Heart right ventricle (tissue), 16 donors: Measurements from ENCODE around the gene FARP1. TPM values are rescaled to one million over a fixed set of nuclear protein-coding genes. Genes with fewer than 3 reads are reported as not detected.

ENCODE experiments used
- ATAC-seq, 8 donors: fragments of 200-7000 bp; cut with Tn5 transposase; one replicate each; pipeline ENCODE4 v1.9.1; 2020; ENCODE audit warnings: mild to moderate bottlenecking in 8 of 8, moderate library complexity in 8 of 8, moderate number of reproducible peaks in 1 of 8
- DNase-seq, 2 donors: peaks; one replicate each; pipeline ENCODE4 v3.0.0-alpha.2; 2020
- H3K27ac ChIP-seq, 10 donors: fragments of 200-600 bp; sonication (generic) in 2 of 10; one replicate each; pipeline versions ENCODE4 v1.5.0 to v1.8.0; 2020 to 2022; ENCODE audit warnings: mild to moderate bottlenecking in 3 of 10
- H3K27me3 ChIP-seq, 7 donors: fragments of 200-600 bp; one replicate each; pipeline ENCODE4 v1.8.0; 2021 to 2022; ENCODE audit warnings: mild to moderate bottlenecking in 2 of 7
- H3K36me3 ChIP-seq, 9 donors: fragments of 200-600 bp; sonication (generic) in 1 of 9; one replicate each; pipeline versions ENCODE4 v1.5.0 to v1.8.0; 2020 to 2022; ENCODE audit warnings: mild to moderate bottlenecking in 2 of 9
- H3K4me1 ChIP-seq, 9 donors: fragments of 200-600 bp; sonication (generic) in 1 of 9; one replicate each; pipeline versions ENCODE4 v1.5.0 to v1.8.0; 2020 to 2022; ENCODE audit warnings: mild to moderate bottlenecking in 4 of 9
- H3K4me3 ChIP-seq, 10 donors: fragments of 200-600 bp; sonication (generic) in 2 of 10; one replicate each; pipeline versions ENCODE4 v1.5.0 to v1.8.0; 2020 to 2022; ENCODE audit warnings: mild to moderate bottlenecking in 7 of 10, moderate library complexity in 2 of 10
- H3K9me3 ChIP-seq, 11 donors: fragments of 200-600 bp in 10 of 11; sonication (generic) in 2 of 11; one replicate each; pipeline versions ENCODE4 v1.5.0 to v1.8.0; 2013 to 2022; ENCODE audit warnings: mild to moderate bottlenecking in 2 of 11, control low read depth in 1 of 11, moderate library complexity in 1 of 11
- WGBS, 2 donors: extraction: QIAGEN DNeasy Blood & Tissue Kit; methylation state at CpG; one replicate each; pipeline ENCODE4 v1.1.7; 2013; ENCODE audit warnings: inconsistent platforms in 1 of 2; 5-methylcytosine and 5-hydroxymethylcytosine counted together
- intact Hi-C, 10 donors: fragments of 100-400 bp; cut with DNase I; formaldehyde crosslinking; loops; one replicate each; pipeline versions ENCODE4 v1.11.1 to v1.14.2; 2022
- polyA plus RNA-seq, 2 donors: library from polyadenylated mRNA; stranded (reverse); fragments of 200-250 nt; gene quantifications; one replicate each; pipeline ENCODE4 v1.2.3, GENCODE V29; 2013
- total RNA-seq, 10 donors: library from RNA; stranded (reverse); fragmentation: NEBNext Ultra II Directional in 3 of 10; extraction: Animal tissue kit (Norgen Biotek cat#: 25700) in 3 of 10; gene quantifications; one replicate each; pipeline versions ENCODE4 v1.2.1 to v1.2.4, GENCODE V29; 2021 to 2023
- TF ChIP-seq, protein P1 (sequence below), 9 donors: fragments of 200-600 bp; sonication (generic) in 2 of 9; IDR thresholded peaks; one replicate each; pipeline versions ENCODE4 v1.5.0 to v1.8.0; 2021 to 2022; ENCODE audit warnings: antibody characterized with exemption in 9 of 9, mild to moderate bottlenecking in 5 of 9, moderate library complexity in 1 of 9
- donor health status: Arrhythmogenic right ventricular cardiomyopathy.
- donor health status: ischemic (EF 13 %, LVEDD 7.1; RV severe dilation, severe dysfunction).
- donor health status: healthy with polysubstance abuse.
- donor health status: DM: no; HTN: yes; CAD: no.
- donor health status: DM: no; HTN: no; CAD: no.
- donor health status: ischemic (EF 25% LVEDD 6.9; RV normal size, moderate dysfunction).
- donor health status: ischemic (EF 25% LVEDD 5.7; RV mildly dilated, moderate dysfunction).
- donor health status: healthy.
- donor health status: DM: yes; HTN: yes; CAD: no.
- donor health status: Ischemic cardiomyopathy.
- donor health status: ischemic (EF 35%, LVEDD 5.7; RV mildly dilated, moderate dysfunction).
- donor health status: nonischemic (EF 11% LVEDD 7.7; RV severe dilation, severe dysfunction).
- donor health status: DM: yes; HTN: yes; CAD: no.
- donor health status: PGD.
- donor health status: ischemic (EF 29% LVEDD 5.4; RV normal size, mild dysfunction).
- donor health status: nonischemic (EF 23%, LVEDD 6.1; RV moderate dilation, normal function).

Gene FARP1
- total and polyA plus RNA-seq, 12 donors: 6.9 to 72.9 (median 17.1) TPM

GRCh38 chr13:98182153-98182552 is 39.3 kb downstream of the FARP1 start:
- peaks cover 0 to 6% (median 2%) of the 10 kb centered on the region in 9 donors for H3K4me1 ChIP-seq
- no peak for DNase-seq
- no peaks in the 10 kb centered on the region for H3K27me3 ChIP-seq
- peaks cover 0 to 3% (median 0%) of the 10 kb centered on the region in 11 donors for H3K9me3 ChIP-seq
- no peak overlapping the region for H3K27ac ChIP-seq
- no peak for ATAC-seq
- peaks cover 0 to 1% (median 0%) of the 10 kb centered on the region in 9 donors for H3K36me3 ChIP-seq
- intact Hi-C loops: no loop called here
- TF ChIP-seq, protein P1, sequence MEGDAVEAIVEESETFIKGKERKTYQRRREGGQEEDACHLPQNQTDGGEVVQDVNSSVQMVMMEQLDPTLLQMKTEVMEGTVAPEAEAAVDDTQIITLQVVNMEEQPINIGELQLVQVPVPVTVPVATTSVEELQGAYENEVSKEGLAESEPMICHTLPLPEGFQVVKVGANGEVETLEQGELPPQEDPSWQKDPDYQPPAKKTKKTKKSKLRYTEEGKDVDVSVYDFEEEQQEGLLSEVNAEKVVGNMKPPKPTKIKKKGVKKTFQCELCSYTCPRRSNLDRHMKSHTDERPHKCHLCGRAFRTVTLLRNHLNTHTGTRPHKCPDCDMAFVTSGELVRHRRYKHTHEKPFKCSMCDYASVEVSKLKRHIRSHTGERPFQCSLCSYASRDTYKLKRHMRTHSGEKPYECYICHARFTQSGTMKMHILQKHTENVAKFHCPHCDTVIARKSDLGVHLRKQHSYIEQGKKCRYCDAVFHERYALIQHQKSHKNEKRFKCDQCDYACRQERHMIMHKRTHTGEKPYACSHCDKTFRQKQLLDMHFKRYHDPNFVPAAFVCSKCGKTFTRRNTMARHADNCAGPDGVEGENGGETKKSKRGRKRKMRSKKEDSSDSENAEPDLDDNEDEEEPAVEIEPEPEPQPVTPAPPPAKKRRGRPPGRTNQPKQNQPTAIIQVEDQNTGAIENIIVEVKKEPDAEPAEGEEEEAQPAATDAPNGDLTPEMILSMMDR (IDR thresholded peaks at IDR 0.05): no peak
- no peak overlapping the region for H3K4me3 ChIP-seq
- WGBS, 2 donors: 96 to 99% methylated on average over 4 of the region's 4 CpGs

- H3K4me1 ChIP-seq: peaks cover 0 to 11% (median 6%) of the 10 kb centered on the region in 9 donors
- intact Hi-C loops: no loop called here
- H3K9me3 ChIP-seq: peaks cover 0 to 3% (median 0%) of the 10 kb centered on the region in 11 donors
- no peak for DNase-seq
- H3K4me3 ChIP-seq: no peak overlapping the region
- WGBS, 2 donors: 68 to 77% methylated on average over 3 of the region's 3 CpGs
- H3K36me3 ChIP-seq: no peaks in the 10 kb centered on the region
- H3K27ac ChIP-seq: no peak overlapping the region
- no peaks in the 10 kb centered on the region for H3K27me3 ChIP-seq
- ATAC-seq: no peak
- TF ChIP-seq, protein P1 (IDR thresholded peaks at IDR 0.05): no peak
These were observed 39.7 kb downstream of the FARP1 start for GRCh38 chr13:98182589-98182988.

GRCh38 chr13:98184792-98185191 is 41.9 kb downstream of the FARP1 start:
- TF ChIP-seq, protein P1 (IDR thresholded peaks at IDR 0.05): no peak
- intact Hi-C loops: no loop called here
- DNase-seq (no peak), ATAC-seq (no peak)
- Histone ChIP-seq H3K4me3 (no peak overlapping the region), H3K27ac (no peak overlapping the region), H3K36me3 (no peaks in the 10 kb centered on the region), H3K27me3 (no peaks in the 10 kb centered on the region), H3K4me1 (peaks cover 2 to 28% (median 17%) of the 10 kb centered on the region in 9 donors), H3K9me3 (peaks cover 0 to 3% (median 0%) of the 10 kb centered on the region in 11 donors)
- 84 to 86% methylated on average over 1 of the region's 1 CpG for WGBS, 2 donors

- 37 to 54% methylated on average over 4 of the region's 4 CpGs for WGBS, 2 donors
- intact Hi-C loops: no loop called here
- H3K27me3 ChIP-seq: no peaks in the 10 kb centered on the region
- TF ChIP-seq, protein P1 (IDR thresholded peaks at IDR 0.05): no peak
- peak overlapping the region in 6 of 10 donors; percentile 15 to 57 (median 34) for H3K27ac ChIP-seq
- ATAC-seq: peak in 6 of 8 donors; percentile 6 to 55 (median 18)
- no peak overlapping the region for H3K4me3 ChIP-seq
- H3K4me1 ChIP-seq: peaks cover 6 to 42% (median 27%) of the 10 kb centered on the region in 9 donors
- no peaks in the 10 kb centered on the region for H3K36me3 ChIP-seq
- DNase-seq: no peak
- H3K9me3 ChIP-seq: no peaks in the 10 kb centered on the region
These were observed 44.5 kb downstream of the FARP1 start for GRCh38 chr13:98187155-98187964.
